ENCODE measurements around the gene HOXA10. TPM values are rescaled to one million over a fixed set of nuclear protein-coding genes. Genes with fewer than 3 reads are reported as not detected.

HOXA10 gene
- polyA plus RNA-seq, 3 donors: 0.09 to 3.2 (median 0.33) TPM

DNA sequence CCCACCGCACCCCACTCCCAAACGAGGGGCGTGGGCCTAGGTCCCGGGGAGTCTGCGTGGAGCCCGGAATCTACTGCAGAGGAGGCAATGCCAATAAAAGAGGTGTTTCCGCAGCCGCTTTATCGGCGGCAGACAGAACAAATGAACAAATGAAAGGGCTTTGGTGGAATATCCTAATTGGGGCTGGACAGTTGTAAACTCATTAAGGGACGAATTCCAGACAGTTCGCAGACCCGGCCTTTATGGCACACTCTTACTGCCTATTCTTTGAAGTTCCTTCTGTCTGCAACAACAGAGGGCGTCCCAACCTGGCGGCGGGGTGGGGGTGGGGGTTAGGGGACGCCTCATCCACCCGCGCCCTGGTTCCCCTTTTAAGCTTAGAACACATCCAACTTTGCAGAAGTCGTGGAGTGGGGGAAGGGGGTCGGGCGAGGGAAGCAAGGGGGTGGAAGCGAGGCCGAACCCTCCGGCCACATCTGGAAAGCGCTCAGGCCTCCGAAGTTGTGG, 12.9 kb downstream of the HOXA10 start:
- peak overlapping the region; percentile 86 for H3K4me3 Mint-ChIP-seq
- H3K27me3 Mint-ChIP-seq (ENCODE audit: low read depth in 3 of 3): peaks cover 84 to 93% (median 85%) of the 10 kb centered on the region in 3 donors
- DNase-seq: peak; percentile 70 to 81 (median 76)
- Histone ChIP-seq H3K4me1 (ENCODE audit: control insufficient read depth in 1 of 2, insufficient read depth in 2 of 2, low read length in 2 of 2) (peaks cover 61 to 77% of the 10 kb centered on the region in 2 donors), H3K27me3 (ENCODE audit: control insufficient read depth in 2 of 2, insufficient read depth in 2 of 2, low read length in 2 of 2) (peaks cover 62 to 92% of the 10 kb centered on the region in 2 donors), H3K36me3 (replicated peaks in 1 of 2; ENCODE audit: control insufficient read depth in 1 of 2, insufficient read depth in 2 of 2, low read length in 2 of 2) (no peaks in the 10 kb centered on the region), H3K79me2 (ENCODE audit: insufficient read depth, low read length) (peaks cover 7% of the 10 kb centered on the region), H3K4me2 (replicated peaks; ENCODE audit: extremely low read depth, low read length, poor library complexity, severe bottlenecking) (peak overlapping the region; percentile 92), H3K4me3 (replicated peaks in 1 of 3; ENCODE audit: low read depth in 2 of 3, low read length in 3 of 3) (peak overlapping the region; percentile 53 to 94 (median 79)), H3K9me3 (replicated peaks in 1 of 2; ENCODE audit: control insufficient read depth in 1 of 2, insufficient read depth in 1 of 2, low read length in 2 of 2) (peaks cover 7 to 39% of the 10 kb centered on the region in 2 donors), H4K20me1 (ENCODE audit: insufficient read depth, low read length) (no peaks in the 10 kb centered on the region), H3K9ac (ENCODE audit: insufficient read depth, low read length, poor library complexity, severe bottlenecking) (peak overlapping the region; percentile 37), H2AFZ (ENCODE audit: insufficient read depth, low read depth, low read length, poor library complexity, severe bottlenecking) (peak overlapping the region; percentile 90), H3K27ac (ENCODE audit: low read depth in 1 of 2, low read length in 2 of 2) (peak overlapping the region in 1 of 2 donors; percentile 52)
- intact Hi-C loops (cut with micrococcal nuclease): loop anchor here (5.0 to 10.0 kb wide), 4 partner anchors 306 to 794 kb away; no protein-coding TSS in a partner anchor
- H3K27ac Mint-ChIP-seq: peak overlapping the region in 5 of 7 donors; percentile 14 to 80 (median 30)
- peaks cover 66% of the 10 kb centered on the region for H3K4me1 Mint-ChIP-seq
- H3K9me3 Mint-ChIP-seq: peaks cover 0 to 48% (median 29%) of the 10 kb centered on the region in 7 donors
- peaks cover 8 to 35% of the 10 kb centered on the region in 2 donors for H3K36me3 Mint-ChIP-seq
- 0% methylated on average over 7 of the region's 27 CpGs for WGBS (ENCODE audit: insufficient coverage)
- TF ChIP-seq, protein P1, sequence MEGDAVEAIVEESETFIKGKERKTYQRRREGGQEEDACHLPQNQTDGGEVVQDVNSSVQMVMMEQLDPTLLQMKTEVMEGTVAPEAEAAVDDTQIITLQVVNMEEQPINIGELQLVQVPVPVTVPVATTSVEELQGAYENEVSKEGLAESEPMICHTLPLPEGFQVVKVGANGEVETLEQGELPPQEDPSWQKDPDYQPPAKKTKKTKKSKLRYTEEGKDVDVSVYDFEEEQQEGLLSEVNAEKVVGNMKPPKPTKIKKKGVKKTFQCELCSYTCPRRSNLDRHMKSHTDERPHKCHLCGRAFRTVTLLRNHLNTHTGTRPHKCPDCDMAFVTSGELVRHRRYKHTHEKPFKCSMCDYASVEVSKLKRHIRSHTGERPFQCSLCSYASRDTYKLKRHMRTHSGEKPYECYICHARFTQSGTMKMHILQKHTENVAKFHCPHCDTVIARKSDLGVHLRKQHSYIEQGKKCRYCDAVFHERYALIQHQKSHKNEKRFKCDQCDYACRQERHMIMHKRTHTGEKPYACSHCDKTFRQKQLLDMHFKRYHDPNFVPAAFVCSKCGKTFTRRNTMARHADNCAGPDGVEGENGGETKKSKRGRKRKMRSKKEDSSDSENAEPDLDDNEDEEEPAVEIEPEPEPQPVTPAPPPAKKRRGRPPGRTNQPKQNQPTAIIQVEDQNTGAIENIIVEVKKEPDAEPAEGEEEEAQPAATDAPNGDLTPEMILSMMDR (IDR thresholded peaks at IDR 0.05): peak; percentile 72

DNA sequence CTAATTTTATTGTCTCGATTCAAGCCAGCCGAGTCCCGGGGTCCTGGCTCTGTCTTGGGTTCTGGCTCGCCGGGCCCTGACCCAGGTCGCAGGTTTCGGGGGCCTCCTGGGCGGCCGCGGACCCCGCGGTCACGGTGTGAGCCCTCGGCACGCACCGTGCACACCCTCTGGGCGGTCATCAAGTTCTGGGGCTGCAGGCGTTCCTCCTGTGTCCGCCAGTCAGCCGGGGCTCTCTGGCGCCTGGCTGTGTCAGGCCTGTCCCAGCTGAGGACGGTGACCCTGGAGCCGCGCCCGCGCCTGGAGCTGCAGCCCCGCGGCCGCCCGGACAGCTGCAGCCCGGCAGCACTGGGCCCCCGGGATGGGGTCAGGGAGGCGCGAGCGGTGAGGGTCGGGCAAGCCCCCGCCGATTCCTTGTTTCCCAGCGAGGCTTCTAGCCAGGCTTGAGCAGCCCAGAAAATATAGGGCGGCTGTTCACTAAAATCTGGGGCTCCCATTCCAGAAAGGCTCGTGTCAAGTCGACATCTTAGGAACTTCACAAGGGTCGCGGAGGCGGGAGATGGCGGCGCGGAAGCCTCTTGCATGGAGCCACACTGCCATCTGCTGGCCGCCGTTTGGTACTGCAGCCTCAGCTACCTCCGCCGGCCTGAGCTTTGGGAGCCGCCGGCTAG, 13.4 kb downstream of the HOXA10 start:
- peak overlapping the region; percentile 92 for H3K4me2 ChIP-seq (replicated peaks; ENCODE audit: extremely low read depth, low read length, poor library complexity, severe bottlenecking)
- peak overlapping the region in 1 of 2 donors; percentile 52 for H3K27ac ChIP-seq (ENCODE audit: low read depth in 1 of 2, low read length in 2 of 2)
- peaks cover under 1 to 39% of the 10 kb centered on the region in 2 donors for H3K9me3 ChIP-seq (replicated peaks in 1 of 2; ENCODE audit: control insufficient read depth in 1 of 2, insufficient read depth in 1 of 2, low read length in 2 of 2)
- H3K4me3 Mint-ChIP-seq: peak overlapping the region; percentile 86
- peak; percentile 70 to 84 (median 78) for DNase-seq
- WGBS (ENCODE audit: insufficient coverage): under 1% methylated on average over 54 of the region's 54 CpGs
- H3K4me3 ChIP-seq (replicated peaks in 1 of 3; ENCODE audit: low read depth in 2 of 3, low read length in 3 of 3): peak overlapping the region; percentile 53 to 94 (median 79)
- H3K4me1 ChIP-seq (ENCODE audit: control insufficient read depth in 1 of 2, insufficient read depth in 2 of 2, low read length in 2 of 2): peaks cover 60 to 77% of the 10 kb centered on the region in 2 donors
- intact Hi-C loops (cut with micrococcal nuclease): loop anchor here (5.0 to 10.0 kb wide), 4 partner anchors 306 to 793 kb away; no protein-coding TSS in a partner anchor
- TF ChIP-seq, protein P1 (IDR thresholded peaks at IDR 0.05): peak; percentile 100
- H4K20me1 ChIP-seq (ENCODE audit: insufficient read depth, low read length): no peaks in the 10 kb centered on the region
- H3K27me3 Mint-ChIP-seq (ENCODE audit: low read depth in 3 of 3): peaks cover 84 to 93% (median 85%) of the 10 kb centered on the region in 3 donors
- peaks cover 7% of the 10 kb centered on the region for H3K79me2 ChIP-seq (ENCODE audit: insufficient read depth, low read length)
- peaks cover 0 to 48% (median 26%) of the 10 kb centered on the region in 7 donors for H3K9me3 Mint-ChIP-seq
- peak overlapping the region; percentile 90 for H2AFZ ChIP-seq (ENCODE audit: insufficient read depth, low read depth, low read length, poor library complexity, severe bottlenecking)
- peaks cover 61 to 92% of the 10 kb centered on the region in 2 donors for H3K27me3 ChIP-seq (ENCODE audit: control insufficient read depth in 2 of 2, insufficient read depth in 2 of 2, low read length in 2 of 2)
- peak overlapping the region; percentile 37 for H3K9ac ChIP-seq (ENCODE audit: insufficient read depth, low read length, poor library complexity, severe bottlenecking)
- H3K27ac Mint-ChIP-seq: peak overlapping the region in 5 of 7 donors; percentile 14 to 80 (median 30)
- peaks cover 67% of the 10 kb centered on the region for H3K4me1 Mint-ChIP-seq
- H3K36me3 ChIP-seq (replicated peaks in 1 of 2; ENCODE audit: control insufficient read depth in 1 of 2, insufficient read depth in 2 of 2, low read length in 2 of 2): no peaks in the 10 kb centered on the region
- H3K36me3 Mint-ChIP-seq: peaks cover 8 to 32% of the 10 kb centered on the region in 2 donors

Data from CD14-positive monocyte (primary cell).